A549 (cell line): Measurements from ENCODE around the gene TCF7L2. TPM values are rescaled to one million over a fixed set of nuclear protein-coding genes. Genes with fewer than 3 reads are reported as not detected.

Experiments used
- ATAC-seq, 2 experiments: fragments of 200-7000 bp in 1 of 2; fragments of >200 bp in 1 of 2; cut with Nextera tagmentation in 1 of 2; cut with Tn5 transposase in 1 of 2; 3 replicates each; pipeline versions ENCODE4 v1.8.0 to v1.9.1; 2018 to 2020; ENCODE audit warnings: mild to moderate bottlenecking in 1 of 2, moderate library complexity in 1 of 2
- CTCF ChIA-PET: fragments of 300-600 bp; sonication (Branson Sonifier 250); formaldehyde crosslinking; extraction: SDS; loops from one replicate; lab custom pipeline; 2021; ENCODE audit warnings: antibody characterized with exemption, inconsistent platforms; lab: Yijun Ruan, JAX
- POLR2A ChIA-PET: fragments of 350-600 bp; formaldehyde crosslinking; extraction: SDS; loops from one replicate; lab custom pipeline; 2021; ENCODE audit warnings: antibody characterized with exemption, inconsistent platforms; lab: Yijun Ruan, JAX
- DNase-seq, 2 experiments: peaks; one replicate each; pipeline versions ENCODE4 v3.0.0 to v3.0.0-alpha.2; 2011 to 2016; ENCODE audit warnings: low read depth in 1 of 2, low spot score in 1 of 2
- FAIRE-seq: peaks from 2 replicates; lab custom pipeline; 2011; peaks lifted over from hg19 to GRCh38; lab: Jason Lieb, UNC
- H3K27ac ChIP-seq, 2 experiments: fragments of >200 bp; sonication (Bioruptor Twin); formaldehyde crosslinking; 3 replicates each; pipeline ENCODE4 v1.5.1; 2016 to 2017
- H3K4me1 ChIP-seq: fragments of >200 bp; sonication (Bioruptor Twin); formaldehyde crosslinking; 3 replicates; pipeline ENCODE4 v1.6.1; 2016
- H3K4me2 ChIP-seq: fragments of >200 bp; sonication (Bioruptor Twin); formaldehyde crosslinking; 3 replicates; pipeline ENCODE4 v1.6.1; 2016
- H3K4me3 ChIP-seq: fragments of >200 bp; sonication (Bioruptor Twin); formaldehyde crosslinking; 3 replicates; pipeline ENCODE4 v1.5.1; 2016
- H3K9me3 ChIP-seq: fragments of >200 bp; sonication (Bioruptor Twin); formaldehyde crosslinking; 3 replicates; pipeline ENCODE4 v1.6.1; 2016
- BCL3 ChIP-seq: fragments of >200 bp; sonication (Bioruptor Twin); formaldehyde crosslinking; IDR thresholded peaks from 3 replicates; pipeline ENCODE4 v1.6.1; 2016
- BHLHE40 ChIP-seq: IDR thresholded peaks from 2 replicates; pipeline ENCODE4 v1.6.1; 2012; ENCODE audit warnings: low read depth, low read length, inconsistent platforms
- CBX8 ChIP-seq: fragments of 200-600 bp; sonication (generic); IDR thresholded peaks from 2 replicates; pipeline ENCODE4 v1.6.1; 2016
- CHD4 ChIP-seq: fragments of 200-600 bp; sonication (generic); IDR thresholded peaks from 2 replicates; pipeline ENCODE4 v1.6.1; 2016; ENCODE audit warnings: antibody characterized with exemption, mild to moderate bottlenecking, borderline replicate concordance
- EHF ChIP-seq: fragments of 250-450 bp; sonication (Bioruptor Pico); IDR thresholded peaks from 2 replicates; pipeline ENCODE4 v1.5.0; 2020; ENCODE audit warnings: mild to moderate bottlenecking
- FOSB ChIP-seq: fragments of 250-450 bp; sonication (Bioruptor Pico); IDR thresholded peaks from 2 replicates; pipeline ENCODE4 v1.5.0; 2020; ENCODE audit warnings: mild to moderate bottlenecking, moderate library complexity
- FOXS1 ChIP-seq: fragments of 250-450 bp; sonication (Bioruptor Pico); IDR thresholded peaks from 2 replicates; pipeline ENCODE4 v1.5.0; 2020; ENCODE audit warnings: mild to moderate bottlenecking, moderate library complexity
- HDAC2 ChIP-seq: fragments of 200-600 bp; sonication (generic); IDR thresholded peaks from 2 replicates; pipeline ENCODE4 v1.6.1; 2016
- HES2 ChIP-seq: fragments of >200 bp; sonication (Bioruptor Twin); formaldehyde crosslinking; IDR thresholded peaks from 2 replicates; pipeline ENCODE4 v1.6.1; 2016
- HMGXB4 ChIP-seq: fragments of 250-450 bp; sonication (Bioruptor Pico); IDR thresholded peaks from 2 replicates; pipeline ENCODE4 v1.5.0; 2021; ENCODE audit warnings: mild to moderate bottlenecking, moderate library complexity, borderline replicate concordance
- HOXB13 ChIP-seq: fragments of 250-450 bp; sonication (Bioruptor Pico); IDR thresholded peaks from 2 replicates; pipeline ENCODE4 v1.5.0; 2020; ENCODE audit warnings: low read depth, mild to moderate bottlenecking, moderate library complexity
- HOXB5 ChIP-seq: fragments of 250-450 bp; sonication (Bioruptor Pico); IDR thresholded peaks from 2 replicates; pipeline ENCODE4 v1.5.0; 2020; ENCODE audit warnings: mild to moderate bottlenecking, moderate library complexity
- JUN ChIP-seq, 2 experiments: fragments of >200 bp; sonication (Bioruptor Twin); formaldehyde crosslinking; IDR thresholded peaks; 2 replicates in 1 of 2; 3 replicates in 1 of 2; pipeline ENCODE4 v1.6.1; 2016 to 2017
- KDM1A ChIP-seq: fragments of 200-600 bp; sonication (generic); IDR thresholded peaks from 2 replicates; pipeline ENCODE4 v1.6.1; 2016; ENCODE audit warnings: low read depth, mild to moderate bottlenecking
- KDM5A ChIP-seq: fragments of 200-600 bp; sonication (generic); IDR thresholded peaks from 2 replicates; pipeline ENCODE4 v1.6.1; 2016; ENCODE audit warnings: antibody characterized with exemption, mild to moderate bottlenecking
- MAFK ChIP-seq: fragments of 450-650 bp; IDR thresholded peaks from 2 replicates; pipeline ENCODE4 v1.6.1; 2014; ENCODE audit not compliant: partially characterized antibody
- MAZ ChIP-seq: fragments of 150-350 bp; IDR thresholded peaks from 2 replicates; pipeline ENCODE4 v1.6.1; 2014; ENCODE audit warnings: antibody characterized with exemption, low read depth, low read length, borderline replicate concordance
- MYC ChIP-seq: IDR thresholded peaks from 2 replicates; pipeline ENCODE4 v1.6.1; 2012; ENCODE audit warnings: mild to moderate bottlenecking, inconsistent platforms, low read length, improper control_type of control experiment, borderline replicate concordance
- NR3C1 ChIP-seq: fragments of >200 bp; sonication (Bioruptor Twin); formaldehyde crosslinking; IDR thresholded peaks from 3 replicates; pipeline ENCODE4 v1.6.1; 2017
- PHF8 ChIP-seq: fragments of 200-600 bp; sonication (generic); IDR thresholded peaks from 2 replicates; pipeline ENCODE4 v1.6.1; 2016; ENCODE audit warnings: low read depth, mild to moderate bottlenecking, antibody characterized with exemption, moderate library complexity, borderline replicate concordance
- POLR2A ChIP-seq: IDR thresholded peaks from 2 replicates; pipeline ENCODE4 v1.6.1; 2012; ENCODE audit warnings: mild to moderate bottlenecking, low read length
- RAD21 ChIP-seq, 2 experiments: fragments of >200 bp in 1 of 2; sonication (Bioruptor Twin) in 1 of 2; formaldehyde crosslinking in 1 of 2; IDR thresholded peaks in 1 of 2; conservative IDR thresholded peaks in 1 of 2; 2 replicates in 1 of 2; 3 replicates in 1 of 2; pipeline ENCODE4 v1.6.1; 2012 to 2018; ENCODE audit warnings: inconsistent platforms in 1 of 2
- REST ChIP-seq: fragments of 200-600 bp; sonication (generic); IDR thresholded peaks from 2 replicates; pipeline ENCODE4 v1.6.1; 2016; ENCODE audit warnings: antibody characterized with exemption, mild to moderate bottlenecking, moderate library complexity
- RNF2 ChIP-seq: fragments of 200-600 bp; sonication (generic); IDR thresholded peaks from 2 replicates; pipeline ENCODE4 v1.6.1; 2016; ENCODE audit warnings: low read depth, mild to moderate bottlenecking, antibody characterized with exemption, moderate library complexity, borderline replicate concordance
- SREBF2 ChIP-seq: fragments of 450-650 bp; IDR thresholded peaks from 2 replicates; pipeline ENCODE4 v1.6.1; 2014; ENCODE audit warnings: mild to moderate bottlenecking, moderate library complexity
- TFCP2L1 ChIP-seq: fragments of 250-450 bp; sonication (Bioruptor Pico); IDR thresholded peaks from 2 replicates; pipeline ENCODE4 v1.5.0; 2021; ENCODE audit warnings: mild to moderate bottlenecking
- USF2 ChIP-seq: fragments of 450-650 bp; IDR thresholded peaks from 2 replicates; pipeline ENCODE4 v1.6.1; 2014; ENCODE audit warnings: antibody characterized with exemption
- ZFP36 ChIP-seq: fragments of 450-650 bp; IDR thresholded peaks from 2 replicates; pipeline ENCODE4 v1.6.1; 2014; ENCODE audit warnings: borderline replicate concordance; ENCODE audit not compliant: partially characterized antibody
- ZNF302 ChIP-seq: fragments of 250-450 bp; sonication (Bioruptor Pico); IDR thresholded peaks from 2 replicates; pipeline ENCODE4 v1.9.0; 2021; ENCODE audit warnings: inconsistent platforms, mild to moderate bottlenecking, moderate library complexity
- WGBS: methylation state at CpG from one replicate; pipeline ENCODE4 v1.1.6; 2017; ENCODE audit errors: missing lambda C conversion rate; 5-methylcytosine and 5-hydroxymethylcytosine counted together
- polyA plus RNA-seq, 4 experiments: library from polyadenylated mRNA; depleted of rRNA in 3 of 4; stranded (reverse); fragments of >200 nt; fragmentation: RNase III in 1 of 4; extraction: RNeasy Plus Mini Kit Qiagen cat#74134 plus additional on column Dnase treatment in 1 of 4; gene quantifications; 2 replicates in 3 of 4; 3 replicates in 1 of 4; pipeline ENCODE4 v1.2.3, GENCODE V29; 2011 to 2017
- TF ChIP-seq, protein P1 (sequence below): IDR thresholded peaks from 2 replicates; pipeline ENCODE4 v1.6.1; 2012

Gene TCF7L2
- polyA plus RNA-seq, 2 of the 4 experiments (the other 2 are of a cell fraction), result 11.3 to 14.5 TPM

GRCh38 chr10:112979927-112980326, 29.9 kb downstream of the TCF7L2 start:
- H3K9me3 ChIP-seq, result no peaks in the 10 kb centered on the region
- 98% methylated on average over 2 of the region's 2 CpGs for whole genome bisulfite sequencing
- CTCF ChIA-PET, result interaction anchor here (1.0 kb wide), 1 partner anchor 16 kb away, joined by 3 read pairs; no protein-coding TSS in a partner anchor
- H3K4me2 ChIP-seq, result no peak overlapping the region
- H3K27ac ChIP-seq, result peak overlapping the region in 1 of 2 experiments; percentile 46; a peak in 2 of 6 replicates
- no peak for DNase-seq
- no peak for ATAC-seq
- no peak for FAIRE-seq
- H3K4me1 ChIP-seq, result peaks cover 9% of the 10 kb centered on the region; the same call in 1 of the 3 replicates
- POLR2A ChIA-PET, result no interaction called here
- no peak for TF ChIP-seq POLR2A
- no peak for TF ChIP-seq EHF
- no peak for TF ChIP-seq TFCP2L1
- TF ChIP-seq USF2, result no peak
- no peak for TF ChIP-seq HMGXB4 (CRISPR knock-in tag)
- TF ChIP-seq REST, result no peak
- no peak for TF ChIP-seq ZNF302 (CRISPR knock-in tag)
- TF ChIP-seq, protein P1, sequence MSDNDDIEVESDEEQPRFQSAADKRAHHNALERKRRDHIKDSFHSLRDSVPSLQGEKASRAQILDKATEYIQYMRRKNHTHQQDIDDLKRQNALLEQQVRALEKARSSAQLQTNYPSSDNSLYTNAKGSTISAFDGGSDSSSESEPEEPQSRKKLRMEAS, result no peak
- TF ChIP-seq KDM1A, result no peak
- no peak for TF ChIP-seq MYC
- no peak for TF ChIP-seq HDAC2
- no peak for TF ChIP-seq FOXS1 (CRISPR knock-in tag)
- TF ChIP-seq SREBF2, result no peak
- TF ChIP-seq CHD4, result no peak
- no peak for TF ChIP-seq JUN (IDR thresholded peaks at IDR 0.05)
- TF ChIP-seq MAZ, result no peak
- TF ChIP-seq BHLHE40, result no peak
- no peak for TF ChIP-seq RAD21 (conservative IDR thresholded peaks at IDR 0.05 in 1 of 2, IDR thresholded peaks at IDR 0.05 in 1 of 2)
- no peak for TF ChIP-seq PHF8
- TF ChIP-seq HOXB13 (CRISPR knock-in tag), result no peak
- TF ChIP-seq, all 56 proteins: peak for 0
- no peak overlapping the region for H3K4me3 ChIP-seq

DNA sequence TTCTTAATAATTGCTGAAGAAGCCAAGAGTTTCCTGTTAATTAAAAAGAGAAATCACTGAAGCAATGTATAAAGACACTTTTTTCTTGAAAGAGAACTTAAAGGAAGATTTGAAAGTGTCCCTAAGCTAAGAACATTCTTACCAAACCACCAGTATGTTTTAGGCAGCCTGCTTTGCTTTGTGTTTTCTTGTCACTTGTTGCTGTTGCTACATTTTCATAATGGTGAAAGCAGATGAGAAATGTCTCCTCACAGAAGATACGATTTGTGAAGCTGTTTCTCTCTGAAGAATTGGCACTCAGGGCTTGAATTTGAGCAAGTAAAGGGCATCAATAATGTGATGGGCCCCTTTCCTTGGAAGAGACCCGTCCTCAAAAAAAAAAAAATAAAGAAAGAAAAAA, 30.9 kb downstream of the TCF7L2 start:
- H3K27ac ChIP-seq, result no peak overlapping the region
- DNase-seq (no peak), ATAC-seq (no peak), FAIRE-seq (no peak)
- peaks cover 17% of the 10 kb centered on the region for H3K4me1 ChIP-seq
- ChIA-PET CTCF (no interaction called here), POLR2A (no interaction called here)
- H3K4me3 ChIP-seq, result no peak overlapping the region
- no peak overlapping the region for H3K4me2 ChIP-seq
- no peaks in the 10 kb centered on the region for H3K9me3 ChIP-seq
- 93% methylated on average over 2 of the region's 2 CpGs for WGBS
- no peak for TF ChIP-seq ZNF302 (CRISPR knock-in tag)
- TF ChIP-seq HOXB5, result no peak
- no peak for TF ChIP-seq MAZ
- no peak for TF ChIP-seq NR3C1
- no peak for TF ChIP-seq HMGXB4 (CRISPR knock-in tag)
- no peak for TF ChIP-seq FOSB (CRISPR knock-in tag)
- no peak for TF ChIP-seq JUN (IDR thresholded peaks at IDR 0.05)
- no peak for TF ChIP-seq HES2
- TF ChIP-seq PHF8, result no peak
- TF ChIP-seq BCL3, result no peak
- TF ChIP-seq ZFP36, result no peak
- no peak for TF ChIP-seq RNF2
- no peak for TF ChIP-seq MAFK
- TF ChIP-seq KDM5A, result no peak
- no peak for TF ChIP-seq CBX8
